Measurements from ENCODE around the gene CFAP99.
"Not testable (repeated sequence)": the region's sequence is repeated elsewhere in the genome, so short reads cannot be mapped to it uniquely, and the experiment has no call there.

CFAP99 gene

GRCh38 chr4:2449511-2450392, 31.0 kb downstream of the CFAP99 start:
- DNase-seq: no peak

GRCh38 chr4:2450394-2451035, 31.8 kb downstream of the CFAP99 start:
- no peak for DNase-seq

- no peak for DNase-seq
These were observed 32.3 kb downstream of the CFAP99 start for GRCh38 chr4:2451036-2451520.

GRCh38 chr4:2451821-2452785, 33.3 kb downstream of the CFAP99 start:
- DNase-seq: no peak

GRCh38 chr4:2457481-2458295, 38.9 kb downstream of the CFAP99 start:
- DNase-seq: no peak

- DNase-seq: no peak
These were observed 40.1 kb downstream of the CFAP99 start for GRCh38 chr4:2458546-2459491.

GRCh38 chr4:2459589-2460349, 41.0 kb downstream of the CFAP99 start:
- DNase-seq: no peak

GRCh38 chr4:2461246-2461960, 42.6 kb downstream of the CFAP99 start:
- no peak for DNase-seq

- DNase-seq: peak in 1 of 2 donors; percentile 16
These were observed 43.6 kb downstream of the CFAP99 start for GRCh38 chr4:2462218-2462991.

GRCh38 chr4:2462992-2463762, 44.4 kb downstream of the CFAP99 start:
- no peak for DNase-seq

DNA sequence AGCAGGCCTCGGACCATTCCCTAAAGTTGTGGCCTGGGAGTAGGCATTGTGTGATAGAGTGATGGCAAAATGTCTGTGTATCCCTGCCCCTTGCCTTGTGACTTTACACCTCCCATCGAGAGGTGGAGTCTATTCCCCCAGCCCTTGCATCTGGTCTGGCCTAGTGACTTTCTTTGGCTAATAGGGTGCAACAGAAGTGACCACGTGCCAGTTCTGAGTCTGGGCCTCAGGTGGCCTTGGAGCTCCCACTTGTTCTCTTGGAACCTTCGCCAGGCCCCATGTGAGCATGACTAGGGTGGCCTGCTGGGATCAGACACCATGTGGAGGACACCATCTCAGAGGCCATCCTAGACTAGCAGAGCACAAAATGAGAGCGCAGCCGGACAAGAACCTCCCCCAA, 46.3 kb downstream of the CFAP99 start:
- no peak for DNase-seq

GRCh38 chr4:2465544-2465943, 46.8 kb downstream of the CFAP99 start:
- DNase-seq: not testable (repeated sequence)

GRCh38 chr4:2468456-2469191, 49.9 kb downstream of the CFAP99 start, which contains the start of gene RNF4:
TSS of gene RNF4 (plus strand) at chr4:2469106. CDS start at chr4:2490494, 21,388 bp downstream.
- DNase-seq: peak; percentile 71 to 96

DNA sequence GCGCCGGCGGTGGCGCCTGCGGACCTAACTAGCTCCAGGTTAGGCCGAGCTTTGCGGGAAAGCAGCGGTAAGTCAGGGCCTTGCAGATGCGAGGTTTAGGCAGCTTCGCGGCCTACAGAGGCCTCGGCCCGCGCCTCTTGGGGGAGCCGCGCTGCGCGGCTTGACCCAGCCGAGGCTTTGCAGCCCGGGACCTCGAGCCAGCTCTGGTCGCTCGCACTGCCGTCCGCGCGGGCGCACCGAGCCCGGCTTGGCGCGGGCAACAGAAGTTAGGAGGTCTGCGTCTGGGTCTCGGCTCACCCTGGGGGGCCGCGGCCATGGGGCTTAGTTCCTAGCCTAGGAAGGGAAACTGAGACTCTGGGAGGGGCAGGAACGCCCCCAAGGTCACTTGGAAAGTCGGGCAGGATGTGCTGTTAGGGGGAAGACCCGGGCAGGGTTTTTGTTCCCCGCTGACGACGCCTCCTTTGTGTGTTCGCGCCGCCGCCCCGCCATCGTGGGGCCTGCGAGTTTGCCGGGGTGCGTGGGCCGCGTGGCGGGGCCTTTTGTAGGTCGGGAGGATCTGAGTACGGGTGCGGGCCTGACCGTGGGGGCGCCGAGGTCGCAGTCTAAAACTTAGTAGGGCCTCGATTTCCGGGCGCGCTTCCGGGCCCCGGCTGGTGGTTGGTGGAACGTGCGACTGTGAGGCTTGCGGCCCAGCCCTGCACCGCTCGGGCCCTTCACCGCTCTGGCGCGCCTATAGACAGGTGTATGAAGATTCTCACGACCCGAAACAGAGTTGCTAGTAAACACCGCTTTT, 50.6 kb downstream of the CFAP99 start:
- peak in 1 of 2 donors; percentile 32 for DNase-seq

- no peak for DNase-seq
These were observed 52.0 kb downstream of the CFAP99 start for GRCh38 chr4:2470791-2471190.

GRCh38 chr4:2472187-2472586, 53.4 kb downstream of the CFAP99 start:
- no peak for DNase-seq
